Measurements from ENCODE around the gene SPATA3. TPM values are rescaled to one million over a fixed set of nuclear protein-coding genes. Genes with fewer than 3 reads are reported as not detected.

Gene SPATA3
- not detected for total RNA-seq

DNA sequence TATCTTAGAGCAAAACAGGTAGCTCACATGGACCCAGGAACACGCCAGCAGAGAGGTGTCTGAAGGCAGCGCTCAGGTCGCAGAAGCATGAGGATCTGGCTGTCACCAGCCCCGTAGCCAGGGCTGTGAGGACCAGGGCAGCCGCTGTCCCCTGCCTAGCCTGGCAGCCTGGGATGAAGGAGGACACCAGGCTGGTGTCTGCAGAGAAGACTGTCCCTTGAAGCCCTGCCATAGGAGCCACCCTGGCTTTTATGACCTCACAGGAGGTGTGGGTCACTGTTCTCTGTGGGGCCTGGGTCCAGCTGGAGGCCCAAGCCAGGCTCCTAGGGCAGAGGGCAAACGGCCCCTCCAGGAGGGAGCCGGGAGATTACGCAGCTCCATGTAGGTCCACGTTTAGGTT lies at the start of gene SPATA3:
TSS of gene SPATA3 (plus strand) at position 301 of the 400 bp plus-strand sequence. CDS start 113 bp downstream, outside the sequence.
- Histone ChIP-seq H3K27ac (no peak within 1 kb of the TSS), H3K4me1 (no peaks in the 10 kb centered on the region), H3K27me3 (peaks cover 13 to 21% (median 21%) of the 10 kb centered on the region in 3 donors), H3K4me3 (no peak within 1 kb of the TSS), H3K9me3 (no peaks in the 10 kb centered on the region), H3K36me3 (no peaks in the 10 kb centered on the region)
- DNase-seq = no peak
- ATAC-seq = no peak
- intact Hi-C loops (cut with DNase I; ENCODE audit: low total_unique reads) (no loop called here), in situ Hi-C loops (cut with MboI; ENCODE audit: low sequenced_read_pairs in 4 of 4) (no loop called here)
- no peak for TF ChIP-seq POLR2A (IDR thresholded peaks at IDR 0.05)
- TF ChIP-seq, protein P1, sequence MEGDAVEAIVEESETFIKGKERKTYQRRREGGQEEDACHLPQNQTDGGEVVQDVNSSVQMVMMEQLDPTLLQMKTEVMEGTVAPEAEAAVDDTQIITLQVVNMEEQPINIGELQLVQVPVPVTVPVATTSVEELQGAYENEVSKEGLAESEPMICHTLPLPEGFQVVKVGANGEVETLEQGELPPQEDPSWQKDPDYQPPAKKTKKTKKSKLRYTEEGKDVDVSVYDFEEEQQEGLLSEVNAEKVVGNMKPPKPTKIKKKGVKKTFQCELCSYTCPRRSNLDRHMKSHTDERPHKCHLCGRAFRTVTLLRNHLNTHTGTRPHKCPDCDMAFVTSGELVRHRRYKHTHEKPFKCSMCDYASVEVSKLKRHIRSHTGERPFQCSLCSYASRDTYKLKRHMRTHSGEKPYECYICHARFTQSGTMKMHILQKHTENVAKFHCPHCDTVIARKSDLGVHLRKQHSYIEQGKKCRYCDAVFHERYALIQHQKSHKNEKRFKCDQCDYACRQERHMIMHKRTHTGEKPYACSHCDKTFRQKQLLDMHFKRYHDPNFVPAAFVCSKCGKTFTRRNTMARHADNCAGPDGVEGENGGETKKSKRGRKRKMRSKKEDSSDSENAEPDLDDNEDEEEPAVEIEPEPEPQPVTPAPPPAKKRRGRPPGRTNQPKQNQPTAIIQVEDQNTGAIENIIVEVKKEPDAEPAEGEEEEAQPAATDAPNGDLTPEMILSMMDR (IDR thresholded peaks at IDR 0.05 in 4 of 5, conservative IDR thresholded peaks at IDR 0.05 in 1 of 5) = no peak

DNA sequence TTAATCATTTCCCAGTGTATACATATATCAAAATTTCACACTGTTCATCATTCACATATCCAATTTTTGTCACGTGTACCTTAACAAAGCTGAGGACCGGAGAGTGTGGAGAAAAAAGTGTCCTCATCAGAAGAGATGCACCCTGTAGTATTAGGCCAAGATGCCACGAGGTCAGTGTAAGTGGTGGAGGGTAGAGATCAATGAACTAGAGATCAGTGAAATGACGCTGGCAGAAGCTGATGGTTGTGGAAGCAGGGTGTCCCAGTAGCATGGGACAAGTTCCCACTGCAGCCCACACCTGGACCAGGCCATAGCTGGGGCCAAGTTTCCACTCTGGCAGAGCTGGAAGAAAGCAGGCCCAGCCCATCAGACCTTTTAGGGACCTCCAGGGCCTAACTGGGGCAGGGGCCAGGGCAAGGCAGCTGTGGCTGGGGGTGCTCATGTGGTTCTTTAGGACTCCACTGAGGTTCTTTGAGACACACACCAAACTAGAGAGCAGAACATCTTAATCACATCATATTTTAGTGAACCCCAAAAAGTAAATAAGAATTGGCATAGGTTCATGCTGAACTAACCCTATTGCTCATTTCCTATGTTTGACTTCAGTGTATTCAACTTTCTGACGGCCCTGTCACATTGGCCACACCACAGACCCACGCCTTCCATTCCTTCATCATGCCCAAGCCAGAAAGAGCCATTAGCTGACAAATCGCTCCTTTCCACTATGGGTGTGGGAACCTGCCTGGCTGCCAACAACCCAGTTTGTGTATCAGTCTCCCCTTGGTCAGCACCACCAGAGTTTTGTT lies 49.3 kb upstream of the SPATA3 start:
- no peaks in the 10 kb centered on the region for H3K9me3 ChIP-seq
- H3K27ac ChIP-seq = no peak overlapping the region
- in situ Hi-C loops (cut with MboI; ENCODE audit: low sequenced_read_pairs in 4 of 4) (no loop called here), intact Hi-C loops (cut with DNase I; ENCODE audit: low total_unique reads) (no loop called here)
- no peak overlapping the region for H3K4me3 ChIP-seq
- TF ChIP-seq POLR2A (IDR thresholded peaks at IDR 0.05) = no peak
- TF ChIP-seq, protein P1 (IDR thresholded peaks at IDR 0.05 in 4 of 5, conservative IDR thresholded peaks at IDR 0.05 in 1 of 5) = no peak
- H3K36me3 ChIP-seq = no peaks in the 10 kb centered on the region
- no peaks in the 10 kb centered on the region for H3K27me3 ChIP-seq
- no peaks in the 10 kb centered on the region for H3K4me1 ChIP-seq
- no peak for DNase-seq
- ATAC-seq = no peak

DNA sequence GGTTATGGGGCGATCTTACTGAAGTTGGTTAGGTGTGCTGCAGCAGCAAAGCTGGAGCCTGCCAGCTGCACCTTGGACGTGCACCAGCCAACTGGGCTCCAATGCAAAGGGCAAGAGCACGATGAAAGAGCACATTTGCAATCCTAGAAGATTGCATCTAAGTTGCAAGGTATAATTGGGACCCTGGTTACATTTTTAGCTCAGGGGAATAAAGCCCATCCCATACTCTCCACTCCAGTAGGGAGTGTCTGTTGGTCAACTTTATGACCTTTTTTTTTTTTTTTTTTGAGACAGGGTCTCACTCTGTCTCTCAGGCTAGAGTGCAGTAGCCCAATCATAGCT lies 48.7 kb upstream of the SPATA3 start:
- Histone ChIP-seq H3K36me3 (no peaks in the 10 kb centered on the region), H3K27ac (no peak overlapping the region), H3K4me3 (no peak overlapping the region), H3K9me3 (no peaks in the 10 kb centered on the region), H3K27me3 (no peaks in the 10 kb centered on the region), H3K4me1 (no peaks in the 10 kb centered on the region)
- in situ Hi-C loops (cut with MboI; ENCODE audit: low sequenced_read_pairs in 4 of 4) (no loop called here), intact Hi-C loops (cut with DNase I; ENCODE audit: low total_unique reads) (no loop called here)
- DNase-seq = no peak
- ATAC-seq = no peak
- TF ChIP-seq POLR2A (IDR thresholded peaks at IDR 0.05) = no peak
- TF ChIP-seq, protein P1 (IDR thresholded peaks at IDR 0.05 in 4 of 5, conservative IDR thresholded peaks at IDR 0.05 in 1 of 5) = no peak

DNA sequence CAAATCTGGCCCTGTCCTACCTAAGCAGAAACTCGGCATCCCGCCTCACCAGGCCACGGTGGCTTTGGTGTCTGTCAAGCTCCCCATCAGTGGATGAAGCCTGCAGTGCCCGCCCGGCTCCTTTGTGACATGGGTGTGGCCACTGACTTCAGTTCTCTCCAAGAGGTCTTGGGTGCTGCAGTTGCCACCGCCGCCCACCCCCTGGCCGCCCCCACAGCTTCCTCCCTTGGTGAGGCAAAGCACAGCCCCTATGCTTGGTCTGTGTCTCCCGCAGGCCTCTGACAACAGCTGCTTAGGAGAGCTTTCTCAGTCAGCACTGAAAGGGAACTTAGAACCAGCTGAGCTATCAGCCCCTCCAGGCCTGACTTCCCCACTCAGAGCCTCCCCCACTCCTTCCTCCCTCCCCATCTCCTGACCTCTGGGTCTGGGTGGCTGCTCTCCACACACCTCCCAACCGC lies 48.0 kb upstream of the SPATA3 start:
- DNase-seq (no peak), ATAC-seq (no peak)
- no peaks in the 10 kb centered on the region for H3K27me3 ChIP-seq
- intact Hi-C loops (cut with DNase I; ENCODE audit: low total_unique reads) = no loop called here
- no peak overlapping the region for H3K4me3 ChIP-seq
- no peaks in the 10 kb centered on the region for H3K4me1 ChIP-seq
- in situ Hi-C loops (cut with MboI; ENCODE audit: low sequenced_read_pairs in 4 of 4) = no loop called here
- H3K36me3 ChIP-seq = no peaks in the 10 kb centered on the region
- H3K27ac ChIP-seq = no peak overlapping the region
- H3K9me3 ChIP-seq = no peaks in the 10 kb centered on the region
- TF ChIP-seq POLR2A (IDR thresholded peaks at IDR 0.05) = no peak
- TF ChIP-seq, protein P1 (IDR thresholded peaks at IDR 0.05 in 4 of 5, conservative IDR thresholded peaks at IDR 0.05 in 1 of 5) = no peak

Data from gastrocnemius medialis (tissue), 4 donors.